ENCODE data around the gene STON2. TPM values are rescaled to one million over a fixed set of nuclear protein-coding genes. Genes with fewer than 3 reads are reported as not detected.

STON2 gene
- polyA plus RNA-seq, 6 donors from 2014 or later = 0.21 to 0.84 (median 0.29) TPM; not detected in 2

DNA sequence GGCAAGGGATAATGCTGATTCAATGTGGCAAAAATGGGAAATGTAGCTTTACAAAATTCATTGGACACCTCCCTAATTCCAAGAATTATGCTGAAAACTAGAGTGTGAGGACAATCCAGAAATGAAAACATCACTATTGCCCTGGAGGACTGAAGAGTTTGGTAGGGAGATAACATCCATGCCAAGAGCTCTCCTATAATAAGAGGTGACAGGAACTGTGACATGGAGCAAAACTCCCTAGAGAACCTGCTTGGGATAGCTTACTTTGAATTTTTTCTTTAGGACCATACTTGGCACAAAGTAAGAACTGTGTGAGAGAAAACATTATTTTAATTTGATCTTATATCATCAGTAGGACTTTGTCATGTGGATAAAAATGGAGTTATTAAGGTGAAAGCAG lies 48.9 kb downstream of the STON2 start:
- ATAC-seq (ENCODE audit: low read depth in 2 of 2) (no peak), DNase-seq (no peak)
- Mint-ChIP-seq H3K27ac (no peak overlapping the region), H3K36me3 (peaks cover 0 to 12% of the 10 kb centered on the region in 2 donors), H3K27me3 (peaks cover 0 to 14% (median 0%) of the 10 kb centered on the region in 3 donors), H3K9me3 (peaks cover 5 to 24% (median 17%) of the 10 kb centered on the region in 7 donors), H3K4me3 (no peak overlapping the region), H3K4me1 (peaks cover 0 to 8% (median 4%) of the 10 kb centered on the region in 3 donors)

GRCh38 chr14:81350344-81351130 lies 49.6 kb downstream of the STON2 start:
- Mint-ChIP-seq H3K27me3 (peaks cover 0 to 14% (median 0%) of the 10 kb centered on the region in 3 donors), H3K27ac (no peak overlapping the region), H3K36me3 (peaks cover 0 to 12% of the 10 kb centered on the region in 2 donors), H3K4me1 (peaks cover 0 to 8% (median 4%) of the 10 kb centered on the region in 3 donors), H3K9me3 (peaks cover 5 to 20% (median 16%) of the 10 kb centered on the region in 7 donors), H3K4me3 (no peak overlapping the region)
- no peak for DNase-seq
- no peak for ATAC-seq (ENCODE audit: low read depth in 2 of 2)

DNA sequence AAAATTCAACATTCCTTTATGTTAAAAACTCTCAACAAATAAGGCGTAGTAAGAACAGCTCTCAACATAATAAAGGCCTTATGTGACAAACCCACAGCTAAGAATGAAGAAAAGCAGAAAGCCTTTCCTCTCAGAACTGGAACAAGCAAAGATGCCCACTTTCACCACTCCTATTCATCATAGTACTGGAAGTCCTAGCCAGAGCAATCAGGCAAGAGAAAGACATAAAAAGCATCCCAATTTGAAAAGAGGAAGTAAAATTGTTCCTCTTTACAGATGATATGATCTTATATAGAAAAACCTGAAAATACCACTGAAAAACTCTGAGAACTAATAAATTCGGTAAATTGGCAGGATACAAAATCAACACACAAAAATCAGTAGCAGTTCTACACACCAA lies 52.1 kb downstream of the STON2 start:
- Mint-ChIP-seq H3K36me3 (no peaks in the 10 kb centered on the region), H3K9me3 (peaks cover 0 to 5% (median 0%) of the 10 kb centered on the region in 7 donors), H3K4me3 (no peak overlapping the region), H3K27ac (no peak overlapping the region), H3K27me3 (peaks cover 0 to 14% (median 0%) of the 10 kb centered on the region in 3 donors), H3K4me1 (peaks cover 0 to 8% (median 4%) of the 10 kb centered on the region in 3 donors)
- no peak for DNase-seq
- no peak for ATAC-seq (ENCODE audit: low read depth in 2 of 2)

GRCh38 chr14:81345781-81346180 lies 54.3 kb downstream of the STON2 start:
- H3K4me1 Mint-ChIP-seq = peaks cover 0 to 8% (median 4%) of the 10 kb centered on the region in 3 donors
- H3K27me3 Mint-ChIP-seq = peaks cover 0 to 23% (median 8%) of the 10 kb centered on the region in 3 donors
- DNase-seq = no peak
- H3K9me3 Mint-ChIP-seq = peaks cover 0 to 5% (median 0%) of the 10 kb centered on the region in 7 donors
- no peak overlapping the region for H3K27ac Mint-ChIP-seq
- H3K36me3 Mint-ChIP-seq = no peaks in the 10 kb centered on the region
- no peak overlapping the region for H3K4me3 Mint-ChIP-seq
- ATAC-seq (ENCODE audit: low read depth in 2 of 2) = no peak

DNA sequence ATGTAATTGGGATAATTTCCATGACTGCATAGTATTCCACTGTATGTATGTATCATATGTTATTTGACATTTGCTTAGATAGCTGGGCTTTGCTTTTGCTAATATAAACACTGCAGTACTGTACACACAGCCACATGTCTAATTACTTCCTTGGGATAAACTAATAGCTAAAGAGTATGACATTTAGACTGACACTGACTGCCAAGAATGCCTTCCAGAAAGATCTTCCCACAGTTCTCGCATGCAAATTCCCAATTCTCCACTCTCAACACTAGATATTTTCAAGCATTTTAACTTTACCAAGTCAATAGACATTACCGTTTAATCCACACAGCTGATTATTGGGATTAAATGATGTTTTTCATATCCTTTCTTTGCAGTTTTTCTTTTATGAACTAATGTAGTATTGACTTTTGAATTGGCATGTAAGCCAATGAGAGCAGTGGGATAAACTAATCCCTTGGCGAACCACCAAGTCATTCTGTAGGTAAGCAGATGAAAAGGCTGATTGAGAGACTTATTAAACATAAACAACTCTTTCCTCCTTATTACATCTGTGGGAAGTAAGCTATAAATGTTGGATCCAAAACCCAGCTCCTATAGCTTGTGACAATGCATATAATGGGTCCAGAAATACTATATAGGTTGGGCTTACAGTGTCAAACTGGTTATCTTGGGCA lies 55.5 kb downstream of the STON2 start:
- ATAC-seq (ENCODE audit: low read depth in 2 of 2) (no peak), DNase-seq (no peak)
- Mint-ChIP-seq H3K9me3 (peaks cover 0 to under 1% (median 0%) of the 10 kb centered on the region in 7 donors), H3K36me3 (no peaks in the 10 kb centered on the region), H3K27me3 (peaks cover 0 to 18% (median 8%) of the 10 kb centered on the region in 3 donors), H3K4me3 (no peak overlapping the region), H3K4me1 (peaks cover 0 to 8% (median 4%) of the 10 kb centered on the region in 3 donors), H3K27ac (no peak overlapping the region)

DNA sequence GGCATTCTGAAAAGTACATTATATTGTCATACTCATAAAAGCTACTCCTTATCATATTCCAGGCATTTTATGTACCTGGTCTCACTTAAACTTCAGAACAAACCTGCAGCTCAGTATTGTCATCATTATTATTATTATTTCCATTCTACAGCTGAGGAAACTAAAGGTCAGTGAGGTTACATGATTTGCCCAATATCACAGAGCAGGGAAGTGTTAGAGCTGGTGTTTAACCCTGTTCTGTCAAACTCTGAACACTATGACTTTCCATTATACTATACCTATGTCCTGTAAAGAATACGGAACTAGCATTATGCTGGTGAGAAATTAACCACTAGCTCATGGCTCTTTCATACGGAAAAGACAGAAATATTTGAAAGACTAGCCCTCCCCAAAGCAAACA lies 56.4 kb downstream of the STON2 start:
- no peaks in the 10 kb centered on the region for H3K36me3 Mint-ChIP-seq
- ATAC-seq (ENCODE audit: low read depth in 2 of 2) (no peak), DNase-seq (no peak)
- H3K9me3 Mint-ChIP-seq = no peaks in the 10 kb centered on the region
- no peak overlapping the region for H3K4me3 Mint-ChIP-seq
- H3K27me3 Mint-ChIP-seq = peaks cover 0 to 15% (median 8%) of the 10 kb centered on the region in 3 donors
- H3K4me1 Mint-ChIP-seq = peaks cover 0 to 8% (median 4%) of the 10 kb centered on the region in 3 donors
- H3K27ac Mint-ChIP-seq = no peak overlapping the region

- ATAC-seq (ENCODE audit: low read depth in 2 of 2) = no peak
Measured at GRCh38 chr14:81342850-81343580, 57.1 kb downstream of the STON2 start.

DNA sequence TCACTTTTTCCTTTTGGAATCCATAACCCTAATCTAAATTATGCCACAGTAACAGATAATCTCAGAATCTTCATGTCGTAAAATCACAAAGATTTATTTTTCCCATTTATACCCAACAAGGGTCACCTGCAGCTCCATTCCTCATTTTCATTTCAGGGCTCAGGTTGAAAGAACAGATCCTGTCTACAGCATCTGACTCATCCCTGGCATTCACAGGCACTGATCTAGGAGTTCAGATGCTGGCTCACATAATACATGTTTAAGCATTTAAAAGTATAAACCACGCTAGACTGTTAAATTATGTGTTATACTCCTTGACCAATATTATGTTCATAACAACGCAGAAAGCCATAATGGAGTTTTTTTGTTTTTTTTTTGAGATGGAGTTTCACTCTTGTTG lies 58.3 kb downstream of the STON2 start:
- H3K27ac Mint-ChIP-seq = no peak overlapping the region
- DNase-seq (no peak), ATAC-seq (ENCODE audit: low read depth in 2 of 2) (no peak)
- H3K9me3 Mint-ChIP-seq = no peaks in the 10 kb centered on the region
- H3K4me1 Mint-ChIP-seq = no peaks in the 10 kb centered on the region
- peaks cover 4 to 19% (median 17%) of the 10 kb centered on the region in 3 donors for H3K27me3 Mint-ChIP-seq
- no peak overlapping the region for H3K4me3 Mint-ChIP-seq
- H3K36me3 Mint-ChIP-seq = no peaks in the 10 kb centered on the region

More at GRCh38 chr14:81342850-81343580, 57.1 kb downstream of the STON2 start:
- no peaks in the 10 kb centered on the region for H3K36me3 Mint-ChIP-seq
- no peak overlapping the region for H3K27ac Mint-ChIP-seq
- peaks cover 4 to 15% (median 8%) of the 10 kb centered on the region in 3 donors for H3K27me3 Mint-ChIP-seq
- no peak for DNase-seq
- no peaks in the 10 kb centered on the region for H3K9me3 Mint-ChIP-seq
- H3K4me1 Mint-ChIP-seq = peaks cover 0 to 4% (median 4%) of the 10 kb centered on the region in 3 donors
- H3K4me3 Mint-ChIP-seq = no peak overlapping the region

DNA sequence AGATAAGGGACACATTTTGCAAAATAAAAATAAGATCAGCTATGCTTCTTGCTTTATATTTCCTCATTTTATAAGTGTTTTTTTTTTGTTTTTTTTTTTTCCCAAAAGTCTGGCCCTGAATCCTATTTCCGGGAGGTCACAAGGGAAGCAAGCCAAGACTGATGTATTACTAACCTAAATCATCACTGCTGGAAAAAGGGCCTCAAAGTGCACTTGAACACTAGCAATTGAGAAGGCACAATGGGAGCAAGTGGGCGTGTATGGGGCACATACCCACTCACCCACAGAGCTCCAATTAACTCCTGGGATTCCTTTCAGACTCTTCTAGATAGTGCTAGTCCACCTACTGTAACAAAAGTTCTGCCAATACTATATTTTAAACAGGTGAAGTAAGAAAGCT lies 58.8 kb downstream of the STON2 start:
- no peak for DNase-seq
- no peaks in the 10 kb centered on the region for H3K4me1 Mint-ChIP-seq
- H3K9me3 Mint-ChIP-seq = no peaks in the 10 kb centered on the region
- H3K4me3 Mint-ChIP-seq = no peak overlapping the region
- no peaks in the 10 kb centered on the region for H3K36me3 Mint-ChIP-seq
- H3K27ac Mint-ChIP-seq = no peak overlapping the region
- ATAC-seq (ENCODE audit: low read depth in 2 of 2) = no peak
- H3K27me3 Mint-ChIP-seq = peaks cover 4 to 21% (median 19%) of the 10 kb centered on the region in 3 donors

DNA sequence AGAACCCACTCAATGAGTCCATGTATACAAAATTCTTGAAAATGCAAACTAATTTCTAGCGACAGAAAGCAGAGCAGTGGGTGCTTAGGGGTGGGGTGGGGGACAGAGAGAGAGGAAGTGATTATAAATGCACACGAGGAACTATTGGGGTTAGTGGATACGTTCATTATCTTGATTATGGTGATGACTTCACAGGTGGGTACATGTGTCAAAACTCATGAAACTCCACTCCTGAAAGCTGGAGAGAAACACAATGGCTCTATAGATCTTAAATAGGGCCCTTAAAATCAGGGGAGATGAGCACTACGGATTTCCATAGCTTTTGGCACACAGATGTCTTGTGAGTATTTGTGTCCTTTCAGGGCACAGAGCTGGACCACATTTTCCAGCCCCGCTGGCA lies 59.9 kb downstream of the STON2 start:
- no peaks in the 10 kb centered on the region for H3K36me3 Mint-ChIP-seq
- ATAC-seq (ENCODE audit: low read depth in 2 of 2) = no peak
- no peaks in the 10 kb centered on the region for H3K9me3 Mint-ChIP-seq
- no peak for DNase-seq
- H3K4me1 Mint-ChIP-seq = no peaks in the 10 kb centered on the region
- H3K27me3 Mint-ChIP-seq = peaks cover 4 to 25% (median 24%) of the 10 kb centered on the region in 3 donors
- H3K27ac Mint-ChIP-seq = no peak overlapping the region
- H3K4me3 Mint-ChIP-seq = no peak overlapping the region

- Mint-ChIP-seq H3K27ac (no peak overlapping the region), H3K9me3 (no peaks in the 10 kb centered on the region), H3K36me3 (no peaks in the 10 kb centered on the region), H3K4me3 (no peak overlapping the region), H3K4me1 (no peaks in the 10 kb centered on the region), H3K27me3 (peaks cover 4 to 16% (median 15%) of the 10 kb centered on the region in 3 donors)
- no peak for DNase-seq
- ATAC-seq (ENCODE audit: low read depth in 2 of 2) = no peak
Measured at GRCh38 chr14:81337073-81337472, 63.1 kb downstream of the STON2 start.

GRCh38 chr14:81336009-81336408 lies 64.1 kb downstream of the STON2 start:
- H3K36me3 Mint-ChIP-seq = no peaks in the 10 kb centered on the region

GRCh38 chr14:81332725-81333124 lies 67.4 kb downstream of the STON2 start:
- no peaks in the 10 kb centered on the region for H3K36me3 Mint-ChIP-seq
- no peak overlapping the region for H3K27ac Mint-ChIP-seq
- no peaks in the 10 kb centered on the region for H3K4me1 Mint-ChIP-seq
- H3K4me3 Mint-ChIP-seq = no peak overlapping the region
- peaks cover 0 to 16% (median 15%) of the 10 kb centered on the region in 3 donors for H3K27me3 Mint-ChIP-seq
- no peaks in the 10 kb centered on the region for H3K9me3 Mint-ChIP-seq
- ATAC-seq (ENCODE audit: low read depth in 2 of 2) (no peak), DNase-seq (no peak)

More at GRCh38 chr14:81336009-81336408, 64.1 kb downstream of the STON2 start:
- no peak for ATAC-seq (ENCODE audit: low read depth in 2 of 2)
- no peak overlapping the region for H3K4me3 Mint-ChIP-seq
- no peak for DNase-seq
- H3K9me3 Mint-ChIP-seq = no peaks in the 10 kb centered on the region
- H3K27ac Mint-ChIP-seq = no peak overlapping the region
- no peaks in the 10 kb centered on the region for H3K4me1 Mint-ChIP-seq
- H3K27me3 Mint-ChIP-seq = peaks cover 4 to 16% (median 15%) of the 10 kb centered on the region in 3 donors
